HPDE6-E6E7 (cell line): ENCODE data around the gene MTO1.
"Not testable (repeated sequence)": the region's sequence is repeated elsewhere in the genome, so short reads cannot be mapped to it uniquely, and the experiment has no call there.

Experiments used
- DNase-seq: peaks from one replicate; pipeline ENCODE4 v3.0.0; 2011; ENCODE audit warnings: missing footprints; ENCODE audit errors: extremely low spot score

The MTO1 gene

GRCh38 chr6:73525546-73526330, 64.2 kb downstream of the MTO1 start:
- no peak for DNase-seq

- no peak for DNase-seq
Measured at GRCh38 chr6:73528897-73529296, 67.4 kb downstream of the MTO1 start.

- DNase-seq: no peak
Measured at GRCh38 chr6:73532293-73532692, 70.8 kb downstream of the MTO1 start.

GRCh38 chr6:73534628-73535027, 73.1 kb downstream of the MTO1 start:
- DNase-seq: no peak

- DNase-seq: no peak
Measured at GRCh38 chr6:73537677-73538076, 76.1 kb downstream of the MTO1 start.

GRCh38 chr6:73538116-73538779, 76.7 kb downstream of the MTO1 start:
- no peak for DNase-seq

- DNase-seq: not testable (repeated sequence)
Measured at GRCh38 chr6:73542481-73542880, 80.9 kb downstream of the MTO1 start.

GRCh38 chr6:73542891-73543290, 81.4 kb downstream of the MTO1 start:
- no peak for DNase-seq

GRCh38 chr6:73547036-73547435, 85.5 kb downstream of the MTO1 start:
- DNase-seq: no peak

GRCh38 chr6:73548458-73549446, 87.2 kb downstream of the MTO1 start:
- DNase-seq: no peak

- not testable (repeated sequence) for DNase-seq
Measured at GRCh38 chr6:73551115-73551514, 89.6 kb downstream of the MTO1 start.

GRCh38 chr6:73555380-73555949, 93.9 kb downstream of the MTO1 start:
- DNase-seq: not testable (repeated sequence)

GRCh38 chr6:73556836-73557235, 95.3 kb downstream of the MTO1 start:
- DNase-seq: no peak
